H54 (cell line): ENCODE results near the gene ST6GAL1.

Experiments used
- DNase-seq: peaks from one replicate; pipeline ENCODE4 v3.0.0; 2011; ENCODE audit warnings: low spot score, mixed read lengths; ENCODE audit not compliant: insufficient read length
- FAIRE-seq: peaks from 3 replicates; lab custom pipeline; 2011; peaks lifted over from hg19 to GRCh38; lab: Jason Lieb, UNC
- POLR2A ChIP-seq: IDR thresholded peaks from 2 replicates; pipeline ENCODE4 v1.6.1; 2011; ENCODE audit warnings: low read depth, mild to moderate bottlenecking, low read length

The ST6GAL1 gene

DNA sequence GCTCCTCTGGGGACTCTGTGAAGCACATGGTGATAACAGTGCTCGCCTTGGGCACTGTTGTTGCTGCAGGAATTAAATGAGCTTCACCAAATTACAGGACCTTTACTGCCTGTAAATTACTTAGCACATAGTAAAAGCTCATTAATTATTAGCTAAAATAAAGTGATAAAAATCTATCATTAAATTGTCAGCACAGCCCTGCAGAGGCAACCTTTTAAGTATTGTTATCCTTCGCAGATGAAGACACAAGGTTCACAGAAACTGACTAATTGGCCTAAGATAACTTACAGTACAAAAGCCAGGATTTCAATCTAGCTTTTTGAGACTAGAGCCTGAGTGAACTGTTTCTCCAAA, 96.0 kb downstream of the ST6GAL1 start:
- FAIRE-seq = no peak
- TF ChIP-seq POLR2A = no peak
- no peak for DNase-seq

DNA sequence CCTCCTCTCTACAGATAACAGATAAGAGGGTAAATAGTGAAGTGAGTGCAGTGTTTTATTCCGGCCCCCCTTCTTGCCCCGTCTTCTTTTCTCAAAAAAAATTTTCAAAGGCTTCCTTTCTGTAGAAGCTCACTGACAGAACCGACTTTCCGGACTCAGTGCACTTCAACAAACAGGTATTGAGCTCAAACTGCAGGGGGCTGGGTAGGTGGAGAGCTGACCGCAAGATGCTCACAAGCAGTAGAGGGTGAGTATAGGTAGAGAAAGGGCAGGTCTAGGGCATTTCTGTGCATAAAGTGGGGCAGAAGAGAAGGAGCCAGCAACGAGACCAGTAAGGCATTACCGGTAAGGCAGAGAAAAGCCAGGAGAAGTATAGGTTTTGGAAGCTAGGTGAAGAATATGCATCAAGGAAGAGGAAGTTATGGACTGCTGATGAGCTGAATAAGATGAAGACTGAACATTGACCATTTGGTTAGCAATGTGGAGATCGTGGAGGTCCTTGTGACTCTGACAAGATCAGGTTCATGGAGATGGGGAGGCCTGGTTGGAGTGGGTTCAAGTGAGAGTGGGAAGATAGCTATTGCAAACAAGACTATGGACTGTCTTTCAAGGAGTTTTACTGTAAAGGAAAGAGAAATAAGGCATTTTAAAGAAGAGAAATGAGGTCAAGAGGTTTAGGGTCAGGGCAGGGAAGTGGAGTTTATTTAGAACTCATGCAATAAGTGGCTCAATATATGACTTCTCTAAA, 97.4 kb downstream of the ST6GAL1 start:
- DNase-seq (no peak), FAIRE-seq (no peak)
- TF ChIP-seq POLR2A = no peak

DNA sequence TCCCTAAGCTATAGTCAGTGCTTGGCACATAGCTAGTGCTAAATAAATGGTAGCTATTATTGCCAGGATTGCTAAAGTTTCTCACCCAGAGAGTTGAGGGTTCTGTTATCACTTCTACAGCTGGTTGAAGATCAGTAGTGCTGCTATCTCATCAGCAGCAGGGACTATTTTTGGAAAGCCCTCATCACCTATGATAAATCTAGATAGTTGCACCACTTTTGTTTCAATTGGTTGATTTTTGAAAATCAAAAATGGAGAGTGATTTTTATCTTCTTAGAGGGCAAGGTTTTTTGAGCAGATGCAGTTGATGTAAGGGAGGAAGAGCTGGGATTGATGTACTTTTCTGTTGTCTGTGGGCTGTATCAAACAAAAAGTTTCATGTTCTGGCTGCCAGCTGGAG, 101.6 kb downstream of the ST6GAL1 start:
- DNase-seq = no peak
- FAIRE-seq = no peak
- no peak for TF ChIP-seq POLR2A

GRCh38 chr3:187036394-187036793, 106.1 kb downstream of the ST6GAL1 start:
- DNase-seq = no peak
- no peak for FAIRE-seq
- no peak for TF ChIP-seq POLR2A

DNA sequence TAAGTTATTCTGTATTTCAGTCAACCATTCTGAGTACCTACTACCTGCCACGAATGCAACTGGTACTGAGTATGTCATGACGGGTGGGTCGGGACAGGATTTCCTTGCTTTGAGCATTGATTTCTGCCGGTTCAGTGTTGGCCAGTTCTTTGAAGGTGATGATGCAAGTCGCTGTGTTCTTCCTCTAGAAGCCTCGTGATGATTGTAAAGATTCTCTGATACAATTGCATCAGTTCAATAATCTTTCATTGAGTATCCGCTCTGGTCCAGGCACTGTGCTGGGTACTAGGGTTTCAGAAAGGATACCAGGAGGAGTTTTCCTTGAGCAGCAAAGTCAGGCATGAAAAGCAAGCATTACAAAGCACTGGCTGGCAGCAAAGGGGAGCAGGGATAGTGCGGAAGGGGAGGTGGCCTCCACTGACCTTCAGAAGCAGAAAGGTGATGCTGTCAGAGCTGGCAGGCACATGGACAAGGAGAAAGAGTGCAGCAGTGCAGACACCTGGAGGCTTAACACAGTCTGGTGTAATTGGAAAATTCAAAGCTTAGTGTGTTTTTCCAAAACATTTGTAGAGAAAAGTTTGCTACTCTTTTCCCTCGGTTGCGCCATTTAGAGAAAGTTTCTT, 108.9 kb downstream of the ST6GAL1 start:
- no peak for TF ChIP-seq POLR2A
- DNase-seq (no peak), FAIRE-seq (no peak)

DNA sequence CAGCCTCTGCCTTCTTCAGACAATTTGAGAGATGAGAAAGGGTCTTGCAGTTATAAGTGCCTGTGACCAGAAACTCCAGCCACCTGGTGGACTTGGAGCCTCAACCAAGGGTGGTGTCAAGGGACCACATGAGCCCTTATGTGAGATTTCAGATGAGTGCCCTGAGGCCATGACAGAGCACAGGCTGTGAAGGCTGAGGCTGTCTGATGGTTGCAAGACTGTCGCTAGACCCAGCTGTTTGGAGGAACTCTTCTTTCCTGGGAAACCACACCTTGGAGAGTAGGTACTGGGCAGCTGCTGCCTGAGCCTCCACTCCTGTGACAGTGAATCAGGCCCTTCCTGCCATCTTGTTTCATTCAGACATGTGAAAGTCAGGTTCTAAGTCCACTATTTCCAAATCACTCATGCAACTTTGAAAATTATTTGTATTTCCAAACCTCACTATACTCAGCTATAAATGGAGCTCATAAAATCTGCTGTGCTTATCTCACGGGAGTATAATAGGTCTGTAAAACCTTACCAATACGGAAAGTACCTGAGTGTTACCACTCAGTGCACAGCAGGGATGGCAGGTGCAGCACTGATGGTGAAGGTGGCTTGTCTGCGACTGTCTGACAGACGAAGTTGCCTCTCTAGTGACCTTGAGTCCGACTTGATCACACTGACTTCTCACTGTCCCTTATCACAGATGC, 109.5 kb downstream of the ST6GAL1 start:
- no peak for DNase-seq
- no peak for TF ChIP-seq POLR2A
- FAIRE-seq = peak; percentile 15

- FAIRE-seq = peak; percentile 91
- DNase-seq = peak; percentile 47
- TF ChIP-seq POLR2A = no peak
Measured at GRCh38 chr3:187040516-187041361, 110.4 kb downstream of the ST6GAL1 start.

DNA sequence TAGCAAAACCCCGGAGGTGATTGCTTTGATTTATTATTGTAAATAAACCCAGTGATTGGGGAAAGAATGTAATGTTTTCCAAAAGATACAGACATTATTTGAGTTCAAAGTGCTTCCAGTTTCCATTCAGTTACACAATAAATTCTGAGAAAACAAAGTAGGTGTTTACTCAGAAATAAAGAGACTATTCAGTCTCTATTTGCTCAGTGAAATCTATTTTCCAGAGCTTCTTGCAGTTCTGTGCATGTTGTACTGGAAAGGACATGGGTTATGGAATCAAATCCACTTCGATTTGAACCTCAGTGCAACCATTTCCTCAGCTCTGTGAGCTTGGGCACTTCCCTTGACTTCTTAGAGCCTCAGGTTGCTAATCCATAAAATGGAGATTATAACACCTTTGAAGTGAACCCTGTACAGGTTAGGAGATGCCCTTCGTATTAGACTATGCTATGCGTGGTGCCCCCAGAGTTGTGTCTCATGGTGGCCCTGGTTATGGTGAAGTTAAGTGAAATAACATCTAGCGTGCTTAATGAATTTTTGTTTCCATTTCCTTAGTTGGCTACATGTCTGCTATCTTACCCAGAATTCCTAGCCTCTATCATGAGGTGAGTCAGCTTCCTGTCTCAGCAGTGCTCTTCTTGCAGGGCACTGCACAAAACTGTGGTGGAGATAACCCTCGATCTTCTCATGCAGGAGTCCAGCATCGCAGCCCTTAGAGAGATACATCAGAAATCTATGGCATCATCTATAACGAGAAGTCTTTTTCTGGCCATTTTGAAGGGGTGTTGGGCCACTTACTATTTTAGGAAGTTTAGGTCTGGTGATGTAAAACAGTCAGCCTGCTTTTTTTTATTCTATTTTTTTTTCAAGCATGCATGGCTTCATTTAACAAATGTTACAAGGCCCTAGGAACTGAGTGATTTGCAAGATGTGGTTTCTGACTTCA, 111.3 kb downstream of the ST6GAL1 start:
- peak; percentile 15 for FAIRE-seq
- DNase-seq = no peak
- no peak for TF ChIP-seq POLR2A

DNA sequence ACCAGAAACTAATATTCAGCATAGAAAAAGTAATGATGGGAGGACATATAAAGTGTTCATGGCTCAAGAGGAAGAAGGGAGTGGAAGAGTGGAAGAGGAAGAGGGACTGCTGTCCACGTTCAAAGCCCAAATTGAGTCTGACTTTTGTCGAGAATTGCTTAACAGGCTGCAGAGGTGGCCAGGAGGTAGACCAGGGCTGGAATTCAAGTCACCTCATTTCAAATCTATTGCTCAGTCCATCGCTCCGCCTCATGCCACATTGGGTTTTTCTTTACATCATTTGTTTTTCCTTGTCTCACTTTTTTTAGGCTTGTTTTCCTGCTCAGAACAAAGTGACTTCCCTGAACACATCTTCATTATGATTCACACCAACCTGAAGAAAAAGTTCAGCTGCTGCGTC, 112.0 kb downstream of the ST6GAL1 start:
- no peak for FAIRE-seq
- TF ChIP-seq POLR2A = no peak
- DNase-seq = no peak

GRCh38 chr3:187042874-187043458, 112.6 kb downstream of the ST6GAL1 start:
- no peak for FAIRE-seq

DNA sequence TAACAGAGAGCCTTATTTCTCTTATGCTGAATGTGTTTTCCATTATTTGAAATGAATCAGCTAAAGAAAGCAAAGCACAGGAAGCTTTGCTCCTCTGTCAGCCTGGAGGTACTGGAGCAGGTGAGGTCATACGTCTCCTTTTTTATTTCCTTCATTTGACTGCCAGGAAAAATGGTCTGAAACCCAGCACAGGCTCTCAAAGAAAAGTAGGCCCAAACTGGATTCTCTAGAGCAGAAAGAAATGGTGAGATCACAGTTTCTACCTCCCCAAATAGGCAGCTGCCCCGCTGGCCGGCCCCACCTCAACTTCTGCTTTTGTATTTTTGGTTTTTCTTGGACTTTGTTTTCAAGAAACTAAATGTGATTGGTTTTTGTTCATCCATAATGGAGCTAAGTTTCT, 113.9 kb downstream of the ST6GAL1 start:
- no peak for FAIRE-seq
- TF ChIP-seq POLR2A = no peak
- no peak for DNase-seq

More at GRCh38 chr3:187042874-187043458, 112.6 kb downstream of the ST6GAL1 start:
- DNase-seq = no peak
- TF ChIP-seq POLR2A = no peak

DNA sequence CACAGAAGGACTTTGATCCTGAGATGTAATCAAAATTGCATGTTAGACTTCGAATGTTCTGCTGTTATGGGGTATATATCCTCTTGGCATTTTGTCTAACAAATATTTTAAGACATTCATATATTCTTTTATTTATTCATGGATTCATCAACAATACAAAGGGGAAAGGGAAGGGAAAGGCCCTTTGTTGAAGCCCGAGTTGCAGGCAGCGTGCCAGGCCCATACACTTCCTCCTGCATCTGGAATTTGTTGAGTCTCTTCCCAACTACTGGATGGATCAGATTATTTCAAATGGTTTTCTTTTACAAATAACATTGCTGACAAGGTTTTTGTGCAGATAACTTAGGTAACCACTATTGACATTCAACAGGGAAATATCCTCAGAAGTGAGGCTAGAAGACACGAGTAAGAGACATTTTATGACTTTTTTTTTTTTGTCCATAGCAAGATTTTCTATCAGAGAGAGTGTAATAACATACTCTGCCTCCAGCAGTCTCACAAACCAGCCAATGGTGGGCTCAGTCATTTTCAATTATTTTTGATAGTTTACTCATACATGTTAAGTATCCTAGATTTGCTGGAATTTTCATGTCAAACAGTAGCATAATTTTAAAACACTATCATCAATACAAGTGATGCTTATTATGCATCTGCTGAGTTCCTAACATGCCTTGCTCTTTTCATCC, 114.7 kb downstream of the ST6GAL1 start:
- DNase-seq = no peak
- no peak for TF ChIP-seq POLR2A
- no peak for FAIRE-seq
